CD14-positive monocyte (primary cell): ENCODE results near the gene ZFHX3. TPM values are rescaled to one million over a fixed set of nuclear protein-coding genes. Genes with fewer than 3 reads are reported as not detected.

Experiments used
- DNase-seq, 3 donors: peaks; one replicate each; pipeline ENCODE4 v3.0.0-alpha.2; 2011 to 2022
- H2AFZ ChIP-seq: 2 replicates; pipeline ENCODE4 v1.6.0; 2012; ENCODE audit warnings: mild to moderate bottlenecking, low read depth, low read length, inconsistent platforms; ENCODE audit not compliant: insufficient read depth, poor library complexity, severe bottlenecking
- H3K27ac ChIP-seq, 2 donors: 1 replicate in 1 of 2; 2 replicates in 1 of 2; pipeline ENCODE4 v1.5.1; 2012 to 2013; ENCODE audit warnings: low read length in 2 of 2, control low read depth in 1 of 2, inconsistent platforms in 1 of 2, low read depth in 1 of 2, mild to moderate bottlenecking in 1 of 2
- H3K27me3 ChIP-seq, 2 donors: one replicate each; pipeline versions ENCODE4 v1.6.0 to v1.6.1; 2011 to 2013; ENCODE audit warnings: low read length in 2 of 2; ENCODE audit not compliant: control insufficient read depth in 2 of 2, insufficient read depth in 2 of 2
- H3K36me3 ChIP-seq, 2 donors: replicated peaks in 1 of 2; 1 replicate in 1 of 2; 2 replicates in 1 of 2; pipeline versions ENCODE4 v1.5.1 to v1.6.1; 2012 to 2013; ENCODE audit warnings: low read length in 2 of 2, control low read depth in 1 of 2, inconsistent platforms in 1 of 2, mild to moderate bottlenecking in 1 of 2; ENCODE audit not compliant: insufficient read depth in 2 of 2, control insufficient read depth in 1 of 2
- H3K4me1 ChIP-seq, 2 donors: 1 replicate in 1 of 2; 2 replicates in 1 of 2; pipeline versions ENCODE4 v1.5.1 to v1.6.1; 2012 to 2013; ENCODE audit warnings: low read length in 2 of 2, control low read depth in 1 of 2, inconsistent platforms in 1 of 2, mild to moderate bottlenecking in 1 of 2, moderate library complexity in 1 of 2; ENCODE audit not compliant: insufficient read depth in 2 of 2, control insufficient read depth in 1 of 2
- H3K4me2 ChIP-seq: replicated peaks from 2 replicates; pipeline ENCODE3; 2012; ENCODE audit warnings: low read length, moderate library complexity, mild to moderate bottlenecking; ENCODE audit not compliant: poor library complexity, severe bottlenecking; ENCODE audit errors: extremely low read depth
- H3K4me3 ChIP-seq, 3 experiments: fragments of 200-600 bp in 1 of 3; sonication (generic) in 1 of 3; replicated peaks in 1 of 3; 1 replicate in 2 of 3; 2 replicates in 1 of 3; pipeline ENCODE4 v1.5.1; 2011 to 2013; ENCODE audit warnings: low read length in 3 of 3, mild to moderate bottlenecking in 3 of 3, control low read depth in 2 of 3, low read depth in 2 of 3, inconsistent platforms in 1 of 3, moderate library complexity in 1 of 3
- H3K79me2 ChIP-seq: 2 replicates; pipeline ENCODE4 v1.6.0; 2012; ENCODE audit warnings: mild to moderate bottlenecking, control low read depth, inconsistent platforms, low read length, moderate library complexity; ENCODE audit not compliant: insufficient read depth
- H3K9ac ChIP-seq: 2 replicates; pipeline ENCODE4 v1.6.0; 2017; ENCODE audit warnings: low read length, mild to moderate bottlenecking; ENCODE audit not compliant: insufficient read depth, poor library complexity, severe bottlenecking
- H3K9me3 ChIP-seq, 2 donors: replicated peaks in 1 of 2; 1 replicate in 1 of 2; 2 replicates in 1 of 2; pipeline versions ENCODE4 v1.5.1 to v1.6.1; 2012 to 2013; ENCODE audit warnings: low read length in 2 of 2, control low read depth in 1 of 2; ENCODE audit not compliant: control insufficient read depth in 1 of 2, insufficient read depth in 1 of 2
- H4K20me1 ChIP-seq: 2 replicates; pipeline ENCODE4 v1.6.0; 2012; ENCODE audit warnings: mild to moderate bottlenecking, low read length, control low read depth, moderate library complexity; ENCODE audit not compliant: insufficient read depth
- H3K27ac Mint-ChIP-seq, 7 donors: one replicate each; pipeline ENCODE4 v1.8.0; 2020; ENCODE audit warnings: mild to moderate bottlenecking in 7 of 7, mixed read lengths in 7 of 7, moderate library complexity in 6 of 7, inconsistent platforms in 2 of 7
- H3K27me3 Mint-ChIP-seq, 3 donors: one replicate each; pipeline ENCODE4 v1.8.0; 2021 to 2022; ENCODE audit warnings: low read depth in 3 of 3, mild to moderate bottlenecking in 3 of 3, mixed read lengths in 3 of 3, moderate library complexity in 3 of 3, inconsistent platforms in 1 of 3
- H3K36me3 Mint-ChIP-seq, 2 donors: one replicate each; pipeline ENCODE4 v1.8.0; 2020; ENCODE audit warnings: mixed read lengths in 2 of 2, inconsistent platforms in 1 of 2, mild to moderate bottlenecking in 1 of 2
- H3K4me1 Mint-ChIP-seq: one replicate; pipeline ENCODE4 v1.8.0; 2020; ENCODE audit warnings: mild to moderate bottlenecking, mixed read lengths
- H3K4me3 Mint-ChIP-seq, 2 donors: one replicate each; pipeline ENCODE4 v1.8.0; 2020; ENCODE audit warnings: mild to moderate bottlenecking in 2 of 2, mixed read lengths in 2 of 2, moderate library complexity in 1 of 2
- H3K9me3 Mint-ChIP-seq, 7 donors: one replicate each; pipeline ENCODE4 v1.8.0; 2020 to 2022; ENCODE audit warnings: mixed read lengths in 7 of 7, mild to moderate bottlenecking in 6 of 7, moderate library complexity in 6 of 7, inconsistent platforms in 2 of 7
- CTCF ChIP-seq: fragments of 200-600 bp; IDR thresholded peaks from one replicate; pipeline ENCODE4 v1.8.0; 2022; ENCODE audit warnings: antibody characterized with exemption, mild to moderate bottlenecking
- whole genome bisulfite sequencing: methylation state at CpG from one replicate; pipeline ENCODE4 v1.1.5; 2013; ENCODE audit warnings: missing lambda C conversion rate; ENCODE audit not compliant: insufficient coverage; 5-methylcytosine and 5-hydroxymethylcytosine counted together
- intact Hi-C, 2 donors: fragments of 100-400 bp; cut with micrococcal nuclease; formaldehyde crosslinking; loops; one replicate each; pipeline versions ENCODE4 v1.15.0 to v1.15.1; 2023
- polyA plus RNA-seq, 3 donors: library from polyadenylated mRNA; depleted of rRNA in 1 of 3; unstranded in 2 of 3; stranded (reverse) in 1 of 3; fragments of 300-500 nt in 2 of 3; fragments of >200 nt in 1 of 3; fragmentation: Illumina TruSeq in 2 of 3; gene quantifications; 1 replicate in 2 of 3; 2 replicates in 1 of 3; pipeline ENCODE4 v1.2.3, GENCODE V29; 2012 to 2021

Gene ZFHX3
- polyA plus RNA-seq, 3 donors = 0.42 to 4.2 (median 0.43) TPM

GRCh38 chr16:73056448-73056847, 8.5 kb upstream of the ZFHX3 start:
- Histone ChIP-seq H3K27ac (peak overlapping the region; percentile 34 to 79), H3K79me2 (peaks cover 50% of the 10 kb centered on the region), H2AFZ (peak overlapping the region; percentile 70), H3K9ac (peak overlapping the region; percentile 40), H3K4me2 (peak overlapping the region; percentile 73), H3K4me1 (peaks cover 53 to 62% of the 10 kb centered on the region in 2 donors), H3K36me3 (no peaks in the 10 kb centered on the region), H3K27me3 (peaks cover 14 to 18% of the 10 kb centered on the region in 2 donors), H3K4me3 (peak overlapping the region; percentile 57 to 96 (median 76)), H3K9me3 (no peaks in the 10 kb centered on the region), H4K20me1 (peaks cover 10% of the 10 kb centered on the region)
- peak overlapping the region; percentile 93 to 98 for H3K4me3 Mint-ChIP-seq
- H3K4me1 Mint-ChIP-seq = peaks cover 61% of the 10 kb centered on the region
- WGBS = no CpG with 5 or more reads among the region's 7 CpGs
- H3K27ac Mint-ChIP-seq = peak overlapping the region; percentile 77 to 95 (median 85)
- H3K36me3 Mint-ChIP-seq = peaks cover 4 to 15% of the 10 kb centered on the region in 2 donors
- TF ChIP-seq CTCF = no peak
- peaks cover 33 to 47% (median 34%) of the 10 kb centered on the region in 3 donors for H3K27me3 Mint-ChIP-seq
- intact Hi-C loops = loop anchor here in 1 of 2 donors (10.0 kb wide), 1 partner anchor 202 kb away; no protein-coding TSS in a partner anchor
- DNase-seq = no peak
- H3K9me3 Mint-ChIP-seq = peaks cover 0 to 8% (median 0%) of the 10 kb centered on the region in 7 donors

- Histone ChIP-seq H3K4me3 (peak overlapping the region in 1 of 3 experiments; percentile 76), H3K9ac (no peak overlapping the region), H3K27ac (no peak overlapping the region), H3K4me2 (peak overlapping the region; percentile 73), H2AFZ (no peak overlapping the region), H3K79me2 (peaks cover 52% of the 10 kb centered on the region), H4K20me1 (no peaks in the 10 kb centered on the region), H3K27me3 (peaks cover 0 to 3% of the 10 kb centered on the region in 2 donors), H3K9me3 (no peaks in the 10 kb centered on the region), H3K4me1 (peaks cover 51 to 52% of the 10 kb centered on the region in 2 donors), H3K36me3 (no peaks in the 10 kb centered on the region)
- peaks cover 4 to 9% of the 10 kb centered on the region in 2 donors for H3K36me3 Mint-ChIP-seq
- peaks cover 0 to 2% (median 0%) of the 10 kb centered on the region in 7 donors for H3K9me3 Mint-ChIP-seq
- TF ChIP-seq CTCF = no peak
- H3K27me3 Mint-ChIP-seq = peaks cover 18 to 32% (median 21%) of the 10 kb centered on the region in 3 donors
- H3K27ac Mint-ChIP-seq = peak overlapping the region in 1 of 7 donors; percentile 26
- DNase-seq = no peak
- intact Hi-C loops = loop anchor here (5.0 to 10.0 kb wide), 3 partner anchors 32 to 223 kb away; no protein-coding TSS in a partner anchor
- H3K4me3 Mint-ChIP-seq = peak overlapping the region in 1 of 2 donors; percentile 83
- no CpG with 5 or more reads among the region's 5 CpGs for WGBS
- H3K4me1 Mint-ChIP-seq = peaks cover 53% of the 10 kb centered on the region
Measured at GRCh38 chr16:73054813-73055482, 7.0 kb upstream of the ZFHX3 start.
